Stomach (tissue), 4 donors: ENCODE results near the gene LONRF2.

Experiments
- CTCF ChIP-seq, 7 experiments: fragments of 450-650 bp in 4 of 7; fragments of 200-600 bp in 3 of 7; sonication (generic) in 3 of 7; IDR thresholded peaks; one replicate each; pipeline ENCODE4 v1.5.1; 2016 to 2019; ENCODE audit warnings: antibody characterized with exemption in 7 of 7, control low read depth in 2 of 7, mild to moderate bottlenecking in 1 of 7
- EP300 ChIP-seq: sonication (generic); formaldehyde crosslinking; IDR thresholded peaks from one replicate; pipeline ENCODE4 v1.6.1; 2017; ENCODE audit warnings: antibody characterized with exemption
- POLR2A ChIP-seq, 4 donors: fragments of 450-650 bp; IDR thresholded peaks; one replicate each; pipeline ENCODE4 v1.6.1; 2016; ENCODE audit warnings: antibody characterized with exemption in 4 of 4, control low read depth in 2 of 4, mild to moderate bottlenecking in 1 of 4, moderate library complexity in 1 of 4
- POLR2AphosphoS5 ChIP-seq, 3 donors: sonication (generic); formaldehyde crosslinking; IDR thresholded peaks; one replicate each; pipeline ENCODE4 v1.6.1; 2016; ENCODE audit warnings: antibody characterized with exemption in 3 of 3

DNA sequence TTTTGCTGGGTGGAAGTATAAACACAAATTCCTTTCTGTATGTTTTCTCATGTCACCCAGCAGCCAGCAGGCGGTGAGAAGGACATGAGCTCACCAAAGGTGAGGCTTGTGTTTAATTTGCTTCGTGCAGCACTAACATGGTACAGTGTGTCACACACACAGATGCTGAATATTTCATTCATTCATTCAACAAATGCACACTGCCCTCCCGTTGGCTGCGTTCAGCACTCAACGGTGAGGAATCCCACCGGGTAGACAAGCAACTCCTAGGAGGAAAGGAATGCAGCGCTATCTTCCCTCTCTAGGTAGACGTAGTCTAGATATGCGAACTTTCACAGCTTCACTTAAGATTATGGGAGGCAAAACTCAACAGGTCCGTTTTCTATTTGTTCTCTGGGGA, 85.1 kb downstream of the LONRF2 start:
- TF ChIP-seq CTCF (IDR thresholded peaks at IDR 0.05) (no peak), POLR2AphosphoS5 (IDR thresholded peaks at IDR 0.05) (no peak), POLR2A (IDR thresholded peaks at IDR 0.05) (no peak), EP300 (no peak)
